Osteoblast (primary cell): ENCODE results near the gene MUTYH. TPM values are rescaled to one million over a fixed set of nuclear protein-coding genes. Genes with fewer than 3 reads are reported as not detected.

Experiments used
- DNase-seq: peaks from one replicate; pipeline ENCODE4 v3.0.0; 2011; ENCODE audit warnings: low spot score, mixed read lengths; ENCODE audit not compliant: insufficient read length; ENCODE audit errors: missing footprints
- H2AFZ ChIP-seq: 2 replicates; pipeline ENCODE4 v1.6.0; 2011; ENCODE audit warnings: mild to moderate bottlenecking, low read length
- H3K27ac ChIP-seq: 2 replicates; pipeline ENCODE4 v1.5.1; 2011; ENCODE audit warnings: mild to moderate bottlenecking, low read depth, low read length, moderate library complexity
- H3K27me3 ChIP-seq: 2 replicates; pipeline ENCODE4 v1.6.0; 2012; ENCODE audit warnings: mild to moderate bottlenecking, control low read depth, inconsistent platforms, low read length, moderate library complexity; ENCODE audit not compliant: insufficient read depth
- H3K36me3 ChIP-seq: 2 replicates; pipeline ENCODE4 v1.5.1; 2011; ENCODE audit warnings: mild to moderate bottlenecking, low read length, control low read depth, moderate library complexity; ENCODE audit not compliant: insufficient read depth
- H3K4me1 ChIP-seq: 2 replicates; pipeline ENCODE4 v1.5.1; 2011; ENCODE audit warnings: mild to moderate bottlenecking, low read length, control low read depth, moderate library complexity; ENCODE audit not compliant: insufficient read depth
- H3K4me2 ChIP-seq: 2 replicates; pipeline ENCODE4 v1.6.0; 2011; ENCODE audit warnings: mild to moderate bottlenecking, low read length; ENCODE audit not compliant: insufficient read depth
- H3K4me3 ChIP-seq: fragments of 200-600 bp; sonication (generic); 3 replicates; pipeline ENCODE4 v1.5.1; 2012; ENCODE audit warnings: mild to moderate bottlenecking, low read length, inconsistent platforms; ENCODE audit not compliant: insufficient read depth
- H3K79me2 ChIP-seq: 2 replicates; pipeline ENCODE4 v1.6.0; 2012; ENCODE audit warnings: mild to moderate bottlenecking, low read length, control low read depth, inconsistent platforms; ENCODE audit not compliant: insufficient read depth
- H3K9me3 ChIP-seq: 2 replicates; pipeline ENCODE4 v1.5.1; 2011; ENCODE audit warnings: low read depth, low read length, control low read depth
- H4K20me1 ChIP-seq: 2 replicates; pipeline ENCODE4 v1.6.0; 2012; ENCODE audit warnings: mild to moderate bottlenecking, low read length, control low read depth; ENCODE audit not compliant: insufficient read depth
- CTCF ChIP-seq: IDR thresholded peaks from 2 replicates; pipeline ENCODE4 v1.5.1; 2011; ENCODE audit warnings: mild to moderate bottlenecking, low read depth, low read length, moderate library complexity; ENCODE audit errors: extremely low read depth
- total RNA-seq: library from RNA; depleted of rRNA; stranded (reverse); fragments of >200 nt; gene quantifications from 2 replicates; pipeline ENCODE4 v1.2.3, GENCODE V29; 2012

Gene MUTYH
- total RNA-seq, 1 donor: 14.1 TPM

- H3K27ac ChIP-seq: no peak overlapping the region
- no peak overlapping the region for H3K4me2 ChIP-seq
- H3K4me1 ChIP-seq: no peaks in the 10 kb centered on the region
- no peak overlapping the region for H3K4me3 ChIP-seq
- H3K9me3 ChIP-seq: no peaks in the 10 kb centered on the region
- no peak for DNase-seq
- no peaks in the 10 kb centered on the region for H4K20me1 ChIP-seq
- no peaks in the 10 kb centered on the region for H3K79me2 ChIP-seq
- H3K36me3 ChIP-seq: no peaks in the 10 kb centered on the region
- H2AFZ ChIP-seq: no peak overlapping the region
- no peaks in the 10 kb centered on the region for H3K27me3 ChIP-seq
- TF ChIP-seq CTCF: no peak
Observed at GRCh38 chr1:45383191-45383590, 43.0 kb upstream of the MUTYH start.

GRCh38 chr1:45381243-45381642 is 41.0 kb upstream of the MUTYH start:
- H3K4me3 ChIP-seq: no peak overlapping the region
- DNase-seq: no peak

GRCh38 chr1:45380730-45381129 is 40.5 kb upstream of the MUTYH start:
- Histone ChIP-seq H3K4me1 (no peaks in the 10 kb centered on the region), H3K4me3 (no peak overlapping the region), H3K79me2 (no peaks in the 10 kb centered on the region), H3K4me2 (no peak overlapping the region), H3K9me3 (no peaks in the 10 kb centered on the region), H4K20me1 (no peaks in the 10 kb centered on the region), H3K27me3 (no peaks in the 10 kb centered on the region), H3K27ac (no peak overlapping the region), H2AFZ (no peak overlapping the region), H3K36me3 (no peaks in the 10 kb centered on the region)
- no peak for TF ChIP-seq CTCF
- DNase-seq: no peak

More at GRCh38 chr1:45381243-45381642, 41.0 kb upstream of the MUTYH start:
- Histone ChIP-seq H3K27ac (no peak overlapping the region), H4K20me1 (no peaks in the 10 kb centered on the region), H3K9me3 (no peaks in the 10 kb centered on the region), H3K79me2 (no peaks in the 10 kb centered on the region), H3K4me1 (no peaks in the 10 kb centered on the region), H2AFZ (no peak overlapping the region), H3K27me3 (no peaks in the 10 kb centered on the region), H3K36me3 (no peaks in the 10 kb centered on the region), H3K4me2 (no peak overlapping the region)
- no peak for TF ChIP-seq CTCF

GRCh38 chr1:45380125-45380524 is 39.9 kb upstream of the MUTYH start:
- Histone ChIP-seq H3K27me3 (no peaks in the 10 kb centered on the region), H3K4me3 (no peak overlapping the region), H2AFZ (no peak overlapping the region), H3K4me2 (no peak overlapping the region), H4K20me1 (no peaks in the 10 kb centered on the region), H3K36me3 (no peaks in the 10 kb centered on the region), H3K27ac (no peak overlapping the region), H3K79me2 (no peaks in the 10 kb centered on the region), H3K9me3 (no peaks in the 10 kb centered on the region), H3K4me1 (no peaks in the 10 kb centered on the region)
- TF ChIP-seq CTCF: no peak
- DNase-seq: no peak
